LNCAP (cell line): Measurements from ENCODE around the gene MYADML2.

ENCODE experiments used
- CTCF ChIP-seq: fragments of 450-650 bp; IDR thresholded peaks from 2 replicates; pipeline ENCODE4 v1.5.1; 2017; ENCODE audit warnings: mild to moderate bottlenecking

The MYADML2 gene

DNA sequence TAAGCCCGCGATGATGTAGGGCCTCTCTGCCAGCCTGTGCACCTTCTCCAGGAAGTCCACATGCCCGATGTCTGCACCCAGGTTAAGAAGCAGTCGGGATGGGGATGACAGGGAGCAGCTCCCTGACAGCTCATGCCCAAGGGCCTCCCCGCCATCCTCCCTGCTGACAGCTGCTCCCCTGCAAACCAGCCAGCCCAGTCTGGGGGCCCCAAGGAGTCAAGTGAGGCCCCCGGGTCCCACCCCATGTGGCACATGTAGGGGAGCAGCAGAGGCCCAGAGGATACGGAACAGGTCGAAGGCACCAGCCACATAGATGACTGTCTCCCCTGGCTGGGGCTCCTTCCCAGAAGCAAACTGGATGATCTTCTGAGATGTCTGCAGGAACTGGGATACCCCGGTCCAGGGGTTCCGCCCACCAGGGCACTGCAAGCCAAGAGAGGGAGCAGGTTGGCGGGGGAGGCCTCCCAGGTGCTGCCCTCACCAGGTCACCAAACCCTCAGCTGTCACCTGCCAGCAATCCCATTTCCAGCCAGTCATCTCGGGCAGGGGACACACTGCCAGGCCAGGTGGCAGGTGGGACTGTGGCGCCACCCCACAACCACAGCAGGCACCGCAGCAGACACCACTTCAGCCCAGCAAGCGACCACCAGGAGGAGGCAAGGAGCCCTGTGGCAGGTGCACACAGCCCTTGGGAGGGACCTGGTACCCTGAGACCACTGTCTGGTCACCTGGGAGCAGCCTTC is 40.4 kb downstream of the MYADML2 start:
- no peak for TF ChIP-seq CTCF

DNA sequence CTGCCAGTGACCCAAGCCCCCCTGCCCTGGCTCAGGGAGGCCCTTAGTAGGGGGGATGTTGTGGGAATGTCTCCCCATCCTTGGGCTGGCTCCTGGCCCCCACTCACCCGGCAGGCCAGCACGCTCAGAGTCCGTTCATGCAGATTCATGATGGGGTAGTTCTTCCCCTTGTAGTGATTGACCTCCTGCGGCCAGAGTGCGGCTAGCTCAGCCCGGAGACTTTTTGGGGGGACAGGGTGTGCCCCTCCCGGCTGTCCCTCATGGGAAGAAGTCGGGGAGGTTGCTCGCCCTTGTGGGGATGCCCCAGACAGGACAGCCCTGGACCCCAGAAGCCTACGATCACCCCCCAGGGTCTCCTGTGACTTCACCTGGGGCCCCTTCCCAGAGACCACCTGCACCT is 41.0 kb downstream of the MYADML2 start:
- no peak for TF ChIP-seq CTCF

GRCh38 chr17:81905424-81905875 is 41.6 kb downstream of the MYADML2 start:
- TF ChIP-seq CTCF, result no peak

- no peak for TF ChIP-seq CTCF
These were observed 42.2 kb downstream of the MYADML2 start for GRCh38 chr17:81904600-81905423.

DNA sequence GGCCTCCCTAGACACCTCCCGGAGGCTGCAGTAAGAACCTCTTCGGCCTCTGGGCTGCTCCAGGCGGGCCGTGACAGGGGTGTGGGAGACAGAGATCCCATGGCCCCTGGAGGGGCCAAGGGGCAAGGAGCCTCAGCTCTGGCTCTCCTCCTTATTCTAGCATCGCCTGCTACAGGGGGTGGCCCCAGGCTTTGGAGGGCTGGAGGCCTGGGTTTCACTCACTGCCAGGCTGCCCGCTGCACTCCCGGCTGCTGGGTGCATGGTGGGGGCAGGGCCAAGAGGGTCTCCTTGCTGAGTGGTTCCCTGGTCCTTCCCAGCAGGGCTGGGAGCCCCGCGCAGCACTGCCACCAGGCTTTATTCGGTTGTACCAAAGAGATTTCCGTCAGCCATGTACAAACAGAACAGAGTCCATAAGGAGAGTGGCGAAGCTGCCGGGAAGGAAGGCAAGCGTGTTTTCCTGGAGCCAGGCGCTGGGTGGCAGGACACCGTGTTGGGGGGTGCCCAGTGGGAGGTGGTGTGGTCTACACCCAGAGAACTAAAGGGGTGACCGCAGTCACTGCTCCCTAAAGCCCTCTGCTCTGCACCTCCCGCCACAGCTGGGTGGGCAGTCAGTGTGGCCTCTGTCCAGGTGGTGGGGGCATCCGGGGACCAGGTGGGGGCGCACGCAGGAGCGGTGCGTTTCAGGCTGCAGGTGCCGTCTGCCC is 43.0 kb downstream of the MYADML2 start:
- TF ChIP-seq CTCF, result no peak

- no peak for TF ChIP-seq CTCF
These were observed 43.6 kb downstream of the MYADML2 start for GRCh38 chr17:81903415-81903831.

DNA sequence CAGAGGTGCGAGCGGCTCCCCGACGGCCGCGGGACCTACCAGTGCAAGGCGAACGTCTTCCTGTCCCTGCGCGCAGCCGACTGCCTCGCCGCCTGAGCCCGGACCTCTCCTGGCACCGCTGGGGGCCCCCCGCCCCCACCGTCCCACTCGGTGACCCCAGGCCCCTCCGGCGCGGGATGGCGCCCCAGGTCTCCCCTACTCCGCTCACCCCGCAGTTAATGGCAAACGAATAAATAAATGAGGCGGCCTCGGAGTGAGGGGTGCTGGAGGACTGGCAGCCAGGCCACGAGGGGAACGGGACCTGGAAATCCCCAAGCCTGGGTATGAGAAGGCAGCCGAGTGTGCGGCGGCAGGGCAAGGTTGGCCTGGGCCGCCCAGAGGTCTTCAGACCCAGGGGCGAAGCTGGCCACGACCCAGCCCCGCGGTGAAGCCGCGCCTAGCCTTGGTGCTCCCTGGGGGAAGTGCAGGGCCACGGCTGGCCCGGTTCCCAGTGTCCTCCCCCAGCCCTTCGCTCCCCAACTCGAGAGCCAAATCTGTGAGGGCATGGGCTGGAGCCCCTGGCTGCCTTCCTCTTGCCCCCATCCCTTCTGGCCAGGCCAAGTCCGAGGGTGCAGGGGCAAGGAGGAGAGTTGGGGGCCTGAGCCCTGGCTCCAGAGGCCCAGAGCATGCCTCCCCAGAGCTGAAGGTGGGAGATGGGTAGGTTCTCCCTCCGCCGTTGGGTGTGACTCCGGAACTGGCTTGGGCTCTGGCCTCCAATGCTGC is 44.2 kb downstream of the MYADML2 start:
- no peak for TF ChIP-seq CTCF
